HG03354 (cell line): ENCODE data around the gene CPNE1.

Source experiments
- ATAC-seq: cut with Tn5 transposase; IDR thresholded peaks from one replicate; pipeline ENCODE4 v1.9.1; 2021; ENCODE audit warnings: mild to moderate bottlenecking; ENCODE audit not compliant: unreplicated experiment, poor library complexity, severe bottlenecking

Gene CPNE1

GRCh38 chr20:35657271-35657670, 7.4 kb downstream of the CPNE1 start:
- no peak for ATAC-seq

- no peak for ATAC-seq
Observed at GRCh38 chr20:35654415-35654814, 10.3 kb downstream of the CPNE1 start.

- no peak for ATAC-seq
Observed at GRCh38 chr20:35653893-35654292, 10.8 kb downstream of the CPNE1 start.

GRCh38 chr20:35653430-35653734, 11.3 kb downstream of the CPNE1 start:
- ATAC-seq = no peak

- no peak for ATAC-seq
Observed at GRCh38 chr20:35652641-35653429, 11.9 kb downstream of the CPNE1 start.

GRCh38 chr20:35651958-35652357, 12.7 kb downstream of the CPNE1 start:
- ATAC-seq = no peak

GRCh38 chr20:35650632-35651031, 14.1 kb downstream of the CPNE1 start:
- ATAC-seq = no peak

- no peak for ATAC-seq
Observed at GRCh38 chr20:35648836-35649235, 15.9 kb downstream of the CPNE1 start.

- no peak for ATAC-seq
Observed at GRCh38 chr20:35644806-35645205, 19.9 kb downstream of the CPNE1 start.

- ATAC-seq = no peak
Observed at GRCh38 chr20:35643045-35643444, 21.7 kb downstream of the CPNE1 start.

GRCh38 chr20:35641743-35642142, 23.0 kb downstream of the CPNE1 start:
- ATAC-seq = no peak

- no peak for ATAC-seq
Observed at GRCh38 chr20:35640724-35641123, 24.0 kb downstream of the CPNE1 start.

GRCh38 chr20:35638751-35639150, 25.9 kb downstream of the CPNE1 start:
- no peak for ATAC-seq

GRCh38 chr20:35637276-35637675, 27.4 kb downstream of the CPNE1 start:
- no peak for ATAC-seq

GRCh38 chr20:35636095-35636494, 28.6 kb downstream of the CPNE1 start:
- ATAC-seq = no peak

- ATAC-seq = no peak
Observed at GRCh38 chr20:35635652-35636051, 29.0 kb downstream of the CPNE1 start.

GRCh38 chr20:35632539-35633115, 32.1 kb downstream of the CPNE1 start:
- no peak for ATAC-seq

GRCh38 chr20:35630636-35631035, 34.1 kb downstream of the CPNE1 start:
- no peak for ATAC-seq

- no peak for ATAC-seq
Observed at GRCh38 chr20:35629427-35630145, 35.1 kb downstream of the CPNE1 start.

GRCh38 chr20:35627121-35627520, 37.6 kb downstream of the CPNE1 start:
- ATAC-seq = no peak

- ATAC-seq = no peak
Observed at GRCh38 chr20:35626386-35627001, 38.2 kb downstream of the CPNE1 start.
